Adrenal gland (tissue), 12 donors: ENCODE measurements around the gene SASH1. TPM values are rescaled to one million over a fixed set of nuclear protein-coding genes. Genes with fewer than 3 reads are reported as not detected.
A peak's percentile ranks its signal among the peaks of the same experiment; 100 is the strongest.

Experiments used
- DNase-seq, 7 donors: peaks; one replicate each; pipeline ENCODE4 v3.0.0-alpha.2; 2019 to 2020
- H3K27ac ChIP-seq, 5 donors: fragments of 200-600 bp; sonication (generic) in 4 of 5; 1 replicate in 3 of 5; 2 replicates in 2 of 5; pipeline versions ENCODE4 v1.5.1 to v1.8.0; 2016 to 2020; ENCODE audit warnings: mild to moderate bottlenecking in 1 of 5
- H3K27me3 ChIP-seq: fragments of 200-600 bp; 2 replicates; pipeline ENCODE4 v1.8.0; 2021
- H3K36me3 ChIP-seq, 2 donors: fragments of 200-600 bp; replicated peaks in 1 of 2; 1 replicate in 1 of 2; 2 replicates in 1 of 2; pipeline versions ENCODE4 v1.5.1 to v1.8.0; 2018 to 2022
- H3K4me1 ChIP-seq, 2 donors: fragments of 200-600 bp; replicated peaks in 1 of 2; 1 replicate in 1 of 2; 2 replicates in 1 of 2; pipeline versions ENCODE4 v1.5.1 to v1.8.0; 2018 to 2021
- H3K4me3 ChIP-seq, 4 donors: fragments of 200-600 bp; sonication (generic) in 3 of 4; one replicate each; pipeline ENCODE4 v1.5.1; 2016 to 2018
- H3K9me3 ChIP-seq, 3 donors: fragments of 200-600 bp; sonication (generic) in 1 of 3; replicated peaks in 1 of 3; 1 replicate in 2 of 3; 2 replicates in 1 of 3; pipeline versions ENCODE4 v1.5.1 to v1.8.0; 2016 to 2021
- POLR2A ChIP-seq, 2 donors: fragments of 450-650 bp; IDR thresholded peaks; one replicate each; pipeline ENCODE4 v1.6.1; 2017; ENCODE audit warnings: antibody characterized with exemption in 2 of 2, mild to moderate bottlenecking in 2 of 2, moderate library complexity in 1 of 2
- WGBS, 4 donors: extraction: QIAGEN DNeasy Blood & Tissue Kit in 2 of 4; methylation state at CpG; one replicate each; pipeline versions ENCODE4 v1.1.5 to v1.1.7; 2013 to 2017; 5-methylcytosine and 5-hydroxymethylcytosine counted together
- intact Hi-C, 2 donors: fragments of 100-400 bp; cut with DNase I; formaldehyde crosslinking; loops; one replicate each; pipeline versions ENCODE4 v1.14.1 to v1.15.0; 2022 to 2023
- polyA plus RNA-seq, 3 donors: library from polyadenylated mRNA; stranded (reverse); fragments of 200-250 nt in 2 of 3; fragments of 350-450 nt in 1 of 3; fragmentation: Illumina TruSeq in 1 of 3; extraction: RNeasy Lipid Tissue Mini Kit (QIAGEN cat#74804) in 1 of 3; gene quantifications; one replicate each; pipeline ENCODE4 v1.2.3, GENCODE V29; 2013 to 2014
- total RNA-seq, 9 donors: library from RNA; depleted of rRNA in 4 of 9; stranded (reverse); fragments of >200 nt in 4 of 9; fragments of 120-200 nt in 1 of 9; fragmentation: NEBNext Ultra II Directional in 1 of 9; extraction: Animal tissue kit (Norgen Biotek cat#: 25700) in 1 of 9; gene quantifications; one replicate each; pipeline versions ENCODE4 v1.1.0 to v1.2.4, GENCODE V29; 2013 to 2023
- TF ChIP-seq, protein P1 (sequence below), 6 experiments: fragments of 450-650 bp in 4 of 6; fragments of 200-600 bp in 2 of 6; sonication (generic) in 1 of 6; IDR thresholded peaks; 1 replicate in 5 of 6; 2 replicates in 1 of 6; pipeline versions ENCODE4 v1.5.1 to v1.8.0; 2016 to 2021; ENCODE audit warnings: antibody characterized with exemption in 6 of 6, mild to moderate bottlenecking in 2 of 6, moderate library complexity in 1 of 6
- donor health status: healthy with polysubstance abuse.
- donor health status: Bipolar disorder and iron deficiency.
- donor health status: DM: yes; HTN: yes; CAD: no.
- donor health status: DM: no; HTN: no; CAD: no.
- donor health status: DM: no; HTN: no; CAD: no.
- donor health status: DM: yes; HTN: yes; CAD: no.

SASH1 gene
- total and polyA plus RNA-seq, 12 donors = 5.5 to 30.7 (median 16.7) TPM

DNA sequence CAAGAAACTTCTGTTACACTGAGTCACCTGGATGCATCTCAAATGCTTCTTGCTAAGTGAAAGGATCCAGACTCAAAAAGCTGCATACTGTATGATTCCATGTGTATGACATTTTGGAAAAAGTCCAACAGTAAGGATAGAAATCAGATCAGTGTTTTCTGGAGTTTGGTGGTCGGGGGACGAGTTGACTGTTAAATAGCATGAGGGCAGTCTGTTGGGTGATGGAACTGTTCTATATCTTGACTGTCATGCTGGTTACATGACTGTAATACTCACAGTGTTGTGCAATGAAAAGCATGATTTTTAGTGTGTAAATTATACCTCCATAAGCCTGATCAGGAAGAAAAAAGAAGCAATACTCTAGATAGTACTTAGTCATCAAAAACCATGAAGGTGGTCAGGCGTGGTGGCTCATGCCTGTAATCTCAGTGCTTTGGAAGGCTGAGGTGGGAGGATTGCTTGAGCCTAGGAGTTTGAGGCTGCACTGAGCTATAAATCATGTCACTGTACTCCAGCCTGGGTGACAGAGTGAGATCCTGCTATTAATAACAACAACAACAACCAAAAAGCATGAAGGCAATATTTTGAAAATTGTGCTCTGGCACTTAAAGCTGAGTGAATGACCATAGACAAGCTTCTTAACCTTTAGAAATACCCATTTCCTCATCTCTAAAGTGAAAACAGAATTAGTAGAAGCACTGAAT, 30.5 kb upstream of the SASH1 start:
- Histone ChIP-seq H3K4me3 (no peak overlapping the region), H3K9me3 (no peaks in the 10 kb centered on the region), H3K27ac (no peak overlapping the region), H3K36me3 (no peaks in the 10 kb centered on the region), H3K27me3 (no peaks in the 10 kb centered on the region), H3K4me1 (no peaks in the 10 kb centered on the region)
- intact Hi-C loops = no loop called here
- no peak for TF ChIP-seq POLR2A (IDR thresholded peaks at IDR 0.05)
- TF ChIP-seq, protein P1, sequence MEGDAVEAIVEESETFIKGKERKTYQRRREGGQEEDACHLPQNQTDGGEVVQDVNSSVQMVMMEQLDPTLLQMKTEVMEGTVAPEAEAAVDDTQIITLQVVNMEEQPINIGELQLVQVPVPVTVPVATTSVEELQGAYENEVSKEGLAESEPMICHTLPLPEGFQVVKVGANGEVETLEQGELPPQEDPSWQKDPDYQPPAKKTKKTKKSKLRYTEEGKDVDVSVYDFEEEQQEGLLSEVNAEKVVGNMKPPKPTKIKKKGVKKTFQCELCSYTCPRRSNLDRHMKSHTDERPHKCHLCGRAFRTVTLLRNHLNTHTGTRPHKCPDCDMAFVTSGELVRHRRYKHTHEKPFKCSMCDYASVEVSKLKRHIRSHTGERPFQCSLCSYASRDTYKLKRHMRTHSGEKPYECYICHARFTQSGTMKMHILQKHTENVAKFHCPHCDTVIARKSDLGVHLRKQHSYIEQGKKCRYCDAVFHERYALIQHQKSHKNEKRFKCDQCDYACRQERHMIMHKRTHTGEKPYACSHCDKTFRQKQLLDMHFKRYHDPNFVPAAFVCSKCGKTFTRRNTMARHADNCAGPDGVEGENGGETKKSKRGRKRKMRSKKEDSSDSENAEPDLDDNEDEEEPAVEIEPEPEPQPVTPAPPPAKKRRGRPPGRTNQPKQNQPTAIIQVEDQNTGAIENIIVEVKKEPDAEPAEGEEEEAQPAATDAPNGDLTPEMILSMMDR (IDR thresholded peaks at IDR 0.05) = no peak
- no peak for DNase-seq
- WGBS, 4 donors = 55 to 77% (median 66%) methylated on average over 3 of the region's 3 CpGs

- intact Hi-C loops = no loop called here
- Histone ChIP-seq H3K36me3 (no peaks in the 10 kb centered on the region), H3K27ac (no peak overlapping the region), H3K4me1 (no peaks in the 10 kb centered on the region), H3K27me3 (no peaks in the 10 kb centered on the region), H3K4me3 (no peak overlapping the region), H3K9me3 (no peaks in the 10 kb centered on the region)
- WGBS, 4 donors = 58 to 82% (median 75%) methylated on average over 6 to 8 of the region's 8 CpGs
- no peak for DNase-seq
- TF ChIP-seq, protein P1 (IDR thresholded peaks at IDR 0.05) = no peak
- no peak for TF ChIP-seq POLR2A (IDR thresholded peaks at IDR 0.05)
These were observed 29.1 kb upstream of the SASH1 start for GRCh38 chr6:148313488-148313887.

GRCh38 chr6:148316308-148316707, 26.3 kb upstream of the SASH1 start:
- no peaks in the 10 kb centered on the region for H3K36me3 ChIP-seq
- 70 to 75% (median 73%) methylated on average over 5 of the region's 5 CpGs for WGBS, 4 donors
- intact Hi-C loops = no loop called here
- H3K27me3 ChIP-seq = no peaks in the 10 kb centered on the region
- DNase-seq = peak in 1 of 7 donors; percentile 69
- no peak for TF ChIP-seq POLR2A (IDR thresholded peaks at IDR 0.05)
- TF ChIP-seq, protein P1 (IDR thresholded peaks at IDR 0.05) = no peak
- H3K9me3 ChIP-seq = no peaks in the 10 kb centered on the region
- no peak overlapping the region for H3K4me3 ChIP-seq
- no peaks in the 10 kb centered on the region for H3K4me1 ChIP-seq
- peak overlapping the region in 1 of 5 donors; percentile 12 for H3K27ac ChIP-seq

GRCh38 chr6:148317051-148317450, 25.6 kb upstream of the SASH1 start:
- no peak for DNase-seq

More at GRCh38 chr6:148317051-148317450, 25.6 kb upstream of the SASH1 start:
- 79 to 91% (median 86%) methylated on average over 1 of the region's 1 CpG for WGBS, 4 donors
- Histone ChIP-seq H3K4me1 (no peaks in the 10 kb centered on the region), H3K27ac (no peak overlapping the region), H3K4me3 (no peak overlapping the region), H3K9me3 (no peaks in the 10 kb centered on the region), H3K27me3 (no peaks in the 10 kb centered on the region), H3K36me3 (no peaks in the 10 kb centered on the region)
- intact Hi-C loops = no loop called here
- TF ChIP-seq, protein P1 (IDR thresholded peaks at IDR 0.05) = no peak
- TF ChIP-seq POLR2A (IDR thresholded peaks at IDR 0.05) = no peak
